K562 (cell line): ENCODE data around the gene SREBF1. TPM values are rescaled to one million over a fixed set of nuclear protein-coding genes. Genes with fewer than 3 reads are reported as not detected.

ENCODE experiments used
- ARHGAP35 ChIP-seq: fragments of 450-650 bp; IDR thresholded peaks from 2 replicates; pipeline ENCODE4 v1.6.1; 2018; ENCODE audit not compliant: partially characterized antibody
- ARID3A ChIP-seq: IDR thresholded peaks from 2 replicates; pipeline ENCODE4 v1.6.1; 2012; ENCODE audit warnings: low read depth, low read length, improper control_type of control experiment, borderline replicate concordance
- ATF7 ChIP-seq: fragments of 450-650 bp; IDR thresholded peaks from 2 replicates; pipeline ENCODE4 v1.7.1; 2014; ENCODE audit warnings: mild to moderate bottlenecking, moderate library complexity
- BRCA1 ChIP-seq, 2 experiments: fragments of 450-650 bp in 1 of 2; sonication (generic) in 1 of 2; formaldehyde crosslinking in 1 of 2; IDR thresholded peaks; 2 replicates each; pipeline versions ENCODE4 v1.5.0 to v1.6.1; 2017 to 2020; ENCODE audit warnings: mild to moderate bottlenecking in 1 of 2, missing genetic modification reagents in 1 of 2
- CBFA2T2 ChIP-seq: fragments of 450-650 bp; conservative IDR thresholded peaks from 2 replicates; pipeline ENCODE4 v1.6.1; 2017; ENCODE audit warnings: mild to moderate bottlenecking
- CBX3 ChIP-seq, 2 experiments: IDR thresholded peaks; 1 replicate in 1 of 2; 2 replicates in 1 of 2; pipeline ENCODE4 v1.6.1; 2012; ENCODE audit warnings: inconsistent platforms in 2 of 2, low read length in 2 of 2, borderline replicate concordance in 1 of 2, control low read depth in 1 of 2
- CCNT2 ChIP-seq: IDR thresholded peaks from 2 replicates; pipeline ENCODE4 v1.6.1; 2011; ENCODE audit warnings: borderline replicate concordance, low read depth, mild to moderate bottlenecking, moderate library complexity, mixed read lengths, low read length; ENCODE audit not compliant: insufficient read length; ENCODE audit errors: extremely low read depth
- COPS2 ChIP-seq: fragments of 450-650 bp; conservative IDR thresholded peaks from 2 replicates; pipeline ENCODE4 v1.6.1; 2016; ENCODE audit warnings: mild to moderate bottlenecking, moderate library complexity
- ELF1 ChIP-seq: fragments of 200-800 bp; sonication (Bioruptor generic); IDR thresholded peaks from 2 replicates; pipeline ENCODE4 v1.6.1; 2016; ENCODE audit warnings: missing genetic modification characterization, missing compliant biosample characterization
- ILK ChIP-seq: fragments of 450-650 bp; IDR thresholded peaks from 2 replicates; pipeline ENCODE4 v1.6.1; 2016; ENCODE audit warnings: missing genetic modification characterization, low read depth, mild to moderate bottlenecking, missing compliant biosample characterization, moderate library complexity, borderline replicate concordance
- KDM1A ChIP-seq, 2 experiments: fragments of 450-650 bp; IDR thresholded peaks; 2 replicates each; pipeline ENCODE4 v1.6.1; 2016; ENCODE audit warnings: mild to moderate bottlenecking in 2 of 2
- KLF16 ChIP-seq: IDR thresholded peaks from 2 replicates; pipeline ENCODE4 v1.6.1; 2016; ENCODE audit warnings: antibody characterized with exemption
- MEF2A ChIP-seq: IDR thresholded peaks from 2 replicates; pipeline ENCODE4 v1.6.1; 2011; ENCODE audit warnings: low read depth, mild to moderate bottlenecking, low read length, moderate library complexity; ENCODE audit not compliant: control insufficient read depth
- PBX2 ChIP-seq, 2 experiments: IDR thresholded peaks in 1 of 2; conservative IDR thresholded peaks in 1 of 2; 2 replicates each; pipeline ENCODE4 v1.6.1; 2016; ENCODE audit warnings: low read depth in 2 of 2, mild to moderate bottlenecking in 1 of 2, missing compliant biosample characterization in 1 of 2, missing genetic modification characterization in 1 of 2, moderate library complexity in 1 of 2
- POLR2AphosphoS2 ChIP-seq: IDR thresholded peaks from 2 replicates; pipeline ENCODE4 v1.6.1; 2012; ENCODE audit warnings: low read length, improper control_type of control experiment
- PTRF ChIP-seq: fragments of 450-650 bp; IDR thresholded peaks from 2 replicates; pipeline ENCODE4 v1.6.1; 2016; ENCODE audit warnings: mild to moderate bottlenecking, missing genetic modification characterization, missing compliant biosample characterization
- RNF2 ChIP-seq: sonication (generic); IDR thresholded peaks from 2 replicates; pipeline ENCODE4 v1.6.1; 2016
- SMAD2 ChIP-seq: fragments of 150-350 bp; IDR thresholded peaks from 2 replicates; pipeline ENCODE4 v1.6.1; 2014; ENCODE audit warnings: low read depth, mild to moderate bottlenecking, low read length
- SRF ChIP-seq, 2 experiments: fragments of 250-450, 450-650 bp in 1 of 2; sonication (Bioruptor Pico) in 1 of 2; sonication (generic) in 1 of 2; formaldehyde crosslinking; IDR thresholded peaks; 2 replicates each; pipeline versions ENCODE4 v1.5.0 to v1.5.1; 2020 to 2022; ENCODE audit warnings: mild to moderate bottlenecking in 1 of 2, missing genetic modification reagents in 1 of 2
- TEAD4 ChIP-seq, 2 experiments: sonication (generic) in 1 of 2; formaldehyde crosslinking in 1 of 2; IDR thresholded peaks; 2 replicates each; pipeline versions ENCODE4 v1.6.1 to v1.8.0; 2012 to 2022; ENCODE audit warnings: borderline replicate concordance in 1 of 2, inconsistent platforms in 1 of 2, low read length in 1 of 2, mild to moderate bottlenecking in 1 of 2, missing genetic modification reagents in 1 of 2
- ZNF717 ChIP-seq: fragments of 250-450 bp; sonication (Bioruptor Pico); IDR thresholded peaks from 2 replicates; pipeline ENCODE4 v1.5.0; 2021
- ZNF740 ChIP-seq, 3 experiments: fragments of 200-800 bp in 1 of 3; sonication (Bioruptor generic) in 1 of 3; sonication (generic) in 1 of 3; formaldehyde crosslinking in 1 of 3; IDR thresholded peaks; 2 replicates each; pipeline versions ENCODE4 v1.6.1 to v1.8.0; 2016 to 2022; ENCODE audit warnings: mild to moderate bottlenecking in 2 of 3, missing compliant biosample characterization in 2 of 3, missing genetic modification characterization in 2 of 3, missing genetic modification reagents in 1 of 3
- polyA plus RNA-seq, 8 experiments: library from polyadenylated mRNA; depleted of rRNA in 4 of 8; stranded (reverse) in 5 of 8; unstranded in 3 of 8; fragments of >200 nt; fragmentation: Nextera tagmentation in 2 of 8; fragmentation: Illumina TruSeq in 1 of 8; extraction: Ambion mirVana in 2 of 8; extraction: Trizol in 1 of 8; gene quantifications; 2 replicates each; pipeline versions ENCODE4 v1.2.1 to v1.2.3, GENCODE V29; 2011 to 2014; ENCODE audit warnings: inconsistent platforms in 1 of 8, missing spikeins in 1 of 8
- total RNA-seq, 7 experiments: library from RNA; depleted of rRNA in 6 of 7; stranded (reverse); fragments of >200 nt in 6 of 7; fragmentation: Illumina TruSeq in 2 of 7; extraction: Trizol in 2 of 7; gene quantifications; 2 replicates each; pipeline versions ENCODE4 v1.2.1 to v1.2.3, GENCODE V29; 2011 to 2021; ENCODE audit warnings: low replicate concordance in 1 of 7

The SREBF1 gene
- total and polyA plus RNA-seq, 9 of the 15 experiments (the other 6 are each of a cell fraction or from before 2014, with no cell fraction given): 1.6 to 169 (median 69.4) TPM

GRCh38 chr17:17824119-17824782 is 12.5 kb downstream of the SREBF1 start (continued):
- TF ChIP-seq PBX2 (CRISPR knock-in tag; IDR thresholded peaks at IDR 0.05; ENCODE audit: low read depth) (no peak), PBX2 (tag; conservative IDR thresholded peaks at IDR 0.05; ENCODE audit: low read depth) (no peak), BRCA1 (IDR thresholded peaks at IDR 0.05) (no peak), BRCA1 (CRISPR knock-in tag; IDR thresholded peaks at IDR 0.05) (no peak), COPS2 (no peak), MEF2A (no peak), POLR2AphosphoS2 (no peak), SMAD2 (no peak), ATF7 (peak; percentile 37; the same call in 1 of the 2 replicates), KDM1A (IDR thresholded peaks at IDR 0.05) (no peak), CBX3 (IDR thresholded peaks at IDR 0.05; ENCODE audit: borderline replicate concordance in 1 of 2, low read length in 2 of 2) (no peak), SRF (CRISPR knock-in tag; IDR thresholded peaks at IDR 0.05) (no peak), TEAD4 (IDR thresholded peaks at IDR 0.05; ENCODE audit: low read length) (peak; percentile 42; the same call in 1 of the 2 replicates), TEAD4 (CRISPR knock-in tag; IDR thresholded peaks at IDR 0.05; ENCODE audit: borderline replicate concordance) (no peak), CCNT2 (no peak), ZNF717 (CRISPR knock-in tag) (no peak), CBFA2T2 (no peak; the same call in 1 of the 2 replicates), ELF1 (tag) (peak; percentile 62; the same call in 1 of the 2 replicates), ARHGAP35 (no peak), PTRF (tag) (no peak), ARID3A (peak; percentile 42; the same call in 1 of the 2 replicates), ZNF740 (CRISPR knock-in tag; IDR thresholded peaks at IDR 0.05) (no peak), ZNF740 (tag; IDR thresholded peaks at IDR 0.05) (0 out of 4 replicates have a peak, but pooled peaks of 1 of the 2 experiments have one; percentile 32), KLF16 (0 out of 2 replicates have a peak, but pooled peaks have one; percentile 14), ILK (no peak), RNF2 (no peak)
